SK-N-MC (cell line): ENCODE data around the gene STOM.
A peak's percentile ranks its signal among the peaks of the same experiment; 100 is the strongest.
"Not testable (repeated sequence)": the region's sequence is repeated elsewhere in the genome, so short reads cannot be mapped to it uniquely, and the experiment has no call there.

Source experiments
- DNase-seq: peaks from one replicate; pipeline ENCODE4 v3.0.0-alpha.2; 2011; ENCODE audit warnings: low read depth, low spot score
- H3K27ac ChIP-seq: fragments of 200-600 bp; sonication (generic); 2 replicates; pipeline ENCODE4 v1.5.1; 2016; ENCODE audit warnings: mixed run types
- H3K36me3 ChIP-seq: fragments of 200-600 bp; sonication (generic); 2 replicates; pipeline ENCODE4 v1.6.1; 2017; ENCODE audit warnings: antibody characterized with exemption, low read length, mixed read lengths; ENCODE audit not compliant: insufficient read depth
- H3K4me3 ChIP-seq: fragments of 200-600 bp; sonication (generic); 2 replicates; pipeline ENCODE4 v1.5.1; 2016
- H3K9ac ChIP-seq: fragments of 200-600 bp; sonication (generic); 2 replicates; pipeline ENCODE4 v1.8.0; 2017; ENCODE audit warnings: mixed run types, mixed read lengths; ENCODE audit not compliant: insufficient read length
- H3K9me3 ChIP-seq: fragments of 200-600 bp; sonication (generic); 2 replicates; pipeline ENCODE4 v1.6.1; 2017; ENCODE audit warnings: low read depth, mild to moderate bottlenecking, antibody characterized with exemption, low read length, moderate library complexity, mixed read lengths
- EZH2 ChIP-seq: fragments of 200-600 bp; sonication (generic); IDR thresholded peaks from one replicate; pipeline ENCODE4 v1.6.1; 2017; ENCODE audit warnings: antibody characterized with exemption
- FOXP2 ChIP-seq: optimal IDR thresholded peaks from 2 replicates; pipeline ENCODE3; 2011; ENCODE audit warnings: mild to moderate bottlenecking, moderate library complexity; ENCODE audit not compliant: insufficient read depth; ENCODE audit errors: extremely low read length, control extremely low read depth
- POLR2AphosphoS5 ChIP-seq: IDR thresholded peaks from 2 replicates; pipeline ENCODE4 v1.6.1; 2012; ENCODE audit warnings: mild to moderate bottlenecking, low read depth, low read length, borderline replicate concordance

STOM gene, protein sequence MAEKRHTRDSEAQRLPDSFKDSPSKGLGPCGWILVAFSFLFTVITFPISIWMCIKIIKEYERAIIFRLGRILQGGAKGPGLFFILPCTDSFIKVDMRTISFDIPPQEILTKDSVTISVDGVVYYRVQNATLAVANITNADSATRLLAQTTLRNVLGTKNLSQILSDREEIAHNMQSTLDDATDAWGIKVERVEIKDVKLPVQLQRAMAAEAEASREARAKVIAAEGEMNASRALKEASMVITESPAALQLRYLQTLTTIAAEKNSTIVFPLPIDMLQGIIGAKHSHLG

GRCh38 chr9:121369595-121370265, at the start of gene STOM:
TSS of gene STOM (minus strand) at chr9:121370250. CDS start at chr9:121370187, 63 bp downstream.
- Histone ChIP-seq H3K4me3 (peak within 1 kb of the TSS; percentile 78), H3K9ac (peak within 1 kb of the TSS; percentile 62), H3K27ac (no peak within 1 kb of the TSS), H3K36me3 (no peaks in the 10 kb centered on the region), H3K9me3 (no peaks in the 10 kb centered on the region)
- peak; percentile 58; the same call in 1 of the 2 replicates for TF ChIP-seq POLR2AphosphoS5
- TF ChIP-seq EZH2: no peak
- TF ChIP-seq FOXP2: no peak
- no peak for DNase-seq

DNA sequence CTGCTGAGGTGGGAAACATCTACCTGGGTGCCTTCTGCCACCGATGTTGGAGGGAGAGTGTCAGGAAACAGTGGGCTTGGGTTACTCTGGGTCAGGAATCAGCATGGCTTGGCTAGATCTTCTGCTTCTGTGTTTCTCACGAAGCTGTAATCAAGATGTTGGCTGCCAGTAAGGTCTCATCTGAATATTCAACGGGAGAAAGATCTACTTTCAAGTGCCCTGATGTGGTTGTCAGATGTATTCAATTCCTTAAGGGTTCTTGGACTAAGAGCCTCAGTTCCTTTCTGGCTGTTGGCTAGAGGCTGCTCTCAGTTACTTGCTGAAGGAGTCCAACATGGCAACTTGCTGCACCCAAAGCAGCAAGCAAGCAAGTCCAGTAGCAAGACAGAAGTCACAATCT, 41.9 kb upstream of the STOM start:
- H3K27ac ChIP-seq: no peak overlapping the region
- H3K9me3 ChIP-seq: no peaks in the 10 kb centered on the region
- DNase-seq: no peak
- no peaks in the 10 kb centered on the region for H3K36me3 ChIP-seq
- no peak for TF ChIP-seq POLR2AphosphoS5
- TF ChIP-seq EZH2: no peak
- TF ChIP-seq FOXP2: no peak
- no peak overlapping the region for H3K9ac ChIP-seq
- H3K4me3 ChIP-seq: no peak overlapping the region

GRCh38 chr9:121405899-121406298, 35.8 kb upstream of the STOM start:
- H3K9me3 ChIP-seq: no peaks in the 10 kb centered on the region

DNA sequence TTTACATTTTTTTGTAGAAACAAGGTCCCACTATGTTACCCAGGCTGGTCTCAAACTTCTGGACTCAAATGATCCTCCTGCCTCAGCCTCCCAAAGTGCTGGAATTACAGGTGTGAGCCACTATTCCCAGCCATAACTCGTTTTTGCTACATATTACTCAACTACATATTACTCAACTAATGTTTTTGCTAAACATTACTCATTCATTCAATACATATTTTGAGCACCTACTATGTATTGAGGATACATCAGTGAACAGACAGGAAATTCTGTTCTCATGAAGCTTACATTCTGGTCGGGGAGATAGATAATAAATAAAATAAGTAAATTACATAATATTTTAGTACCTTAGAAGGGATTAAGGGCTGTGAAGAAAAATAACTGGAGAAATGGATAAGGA, 34.9 kb upstream of the STOM start:
- no peak for DNase-seq
- Histone ChIP-seq H3K9me3 (no peaks in the 10 kb centered on the region), H3K4me3 (no peak overlapping the region), H3K36me3 (no peaks in the 10 kb centered on the region), H3K27ac (no peak overlapping the region), H3K9ac (no peak overlapping the region)
- no peak for TF ChIP-seq POLR2AphosphoS5

More at GRCh38 chr9:121405899-121406298, 35.8 kb upstream of the STOM start:
- Histone ChIP-seq H3K4me3 (no peak overlapping the region), H3K27ac (no peak overlapping the region), H3K9ac (no peak overlapping the region), H3K36me3 (no peaks in the 10 kb centered on the region)
- TF ChIP-seq POLR2AphosphoS5 (no peak), FOXP2 (no peak), EZH2 (no peak)
- no peak for DNase-seq

- peak; percentile 72 for DNase-seq
- no peak for TF ChIP-seq EZH2
- TF ChIP-seq FOXP2: no peak
- no peak for TF ChIP-seq POLR2AphosphoS5
- H3K36me3 ChIP-seq: no peaks in the 10 kb centered on the region
- no peak overlapping the region for H3K4me3 ChIP-seq
- no peak overlapping the region for H3K9ac ChIP-seq
- no peak overlapping the region for H3K27ac ChIP-seq
- no peaks in the 10 kb centered on the region; the same call in 1 of the 2 replicates for H3K9me3 ChIP-seq
These were observed 30.0 kb upstream of the STOM start for GRCh38 chr9:121399883-121400607.

DNA sequence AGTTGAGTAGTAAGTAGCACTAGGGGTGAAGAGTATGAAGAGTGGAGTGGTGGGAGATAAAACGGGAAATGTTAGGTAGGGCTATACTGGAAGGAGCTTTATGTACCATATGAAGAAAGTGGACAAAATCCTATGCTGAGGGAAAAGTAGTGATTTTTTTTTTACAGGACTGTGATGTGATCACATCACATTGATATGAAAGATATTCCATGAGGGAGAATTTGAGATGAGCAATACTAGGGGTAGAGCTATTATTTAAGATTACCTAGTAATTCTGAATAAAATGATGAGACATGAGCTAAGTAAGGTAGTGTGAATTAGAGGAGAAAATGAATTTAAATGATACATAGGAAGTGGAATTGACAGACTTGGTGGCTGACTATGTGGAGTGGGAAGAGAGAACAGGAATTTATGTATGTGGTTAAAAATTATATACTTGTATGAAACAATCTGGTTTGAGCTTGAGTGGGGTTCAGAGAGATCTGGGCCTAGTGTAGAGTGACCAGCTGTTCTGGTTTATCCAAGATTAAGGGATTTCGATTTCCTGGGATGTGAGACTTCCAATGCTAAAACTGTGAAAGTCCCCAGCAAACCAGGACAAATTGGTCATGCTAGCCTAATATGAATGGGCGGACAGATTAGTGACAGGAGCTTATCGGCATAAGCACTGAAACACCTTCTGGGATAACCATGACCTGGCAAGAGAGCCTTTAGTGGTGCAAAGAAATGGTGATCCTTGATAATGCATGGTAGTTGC, 29.3 kb upstream of the STOM start:
- no peak for DNase-seq
- TF ChIP-seq FOXP2: no peak
- no peak for TF ChIP-seq EZH2
- TF ChIP-seq POLR2AphosphoS5: no peak
- Histone ChIP-seq H3K27ac (no peak overlapping the region), H3K9ac (no peak overlapping the region), H3K4me3 (no peak overlapping the region), H3K36me3 (no peaks in the 10 kb centered on the region), H3K9me3 (no peaks in the 10 kb centered on the region; the same call in 1 of the 2 replicates)

DNA sequence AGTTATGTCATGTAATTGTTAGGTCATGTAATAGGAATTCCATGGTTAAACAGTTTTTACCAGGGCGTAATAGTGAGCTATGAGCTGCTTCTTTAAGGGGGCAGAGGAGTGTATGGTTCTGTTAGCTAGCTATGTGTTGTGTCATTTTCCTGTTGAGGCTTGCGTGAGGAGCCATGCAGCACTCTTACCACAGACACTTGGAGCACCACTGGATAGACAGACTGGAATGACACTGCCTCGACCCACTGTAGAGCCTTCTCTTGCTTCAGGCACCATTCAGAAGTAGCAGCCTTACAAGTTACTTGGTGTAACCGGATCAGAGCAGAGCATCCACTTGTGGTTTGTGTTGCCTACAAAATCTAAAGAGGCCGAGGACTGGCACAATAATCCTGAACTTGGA, 28.3 kb upstream of the STOM start:
- Histone ChIP-seq H3K9me3 (no peaks in the 10 kb centered on the region; the same call in 1 of the 2 replicates), H3K9ac (no peak overlapping the region), H3K27ac (no peak overlapping the region), H3K4me3 (no peak overlapping the region), H3K36me3 (no peaks in the 10 kb centered on the region)
- TF ChIP-seq EZH2 (no peak), POLR2AphosphoS5 (no peak), FOXP2 (no peak)
- no peak for DNase-seq

GRCh38 chr9:121397277-121397676, 27.2 kb upstream of the STOM start:
- not testable (repeated sequence) for H3K27ac ChIP-seq

More at GRCh38 chr9:121397277-121397676, 27.2 kb upstream of the STOM start:
- H3K9me3 ChIP-seq, H3K9ac ChIP-seq, DNase-seq, H3K4me3 ChIP-seq, H3K36me3 ChIP-seq: not testable (repeated sequence)
